T47D (cell line): ENCODE results near the gene TBC1D30.

ENCODE experiments used
- DNase-seq, 2 experiments: peaks; one replicate each; pipeline versions ENCODE4 v3.0.0 to v3.0.0-alpha.2; 2011 to 2012; ENCODE audit warnings: low read depth in 1 of 2, low spot score in 1 of 2
- JUND ChIP-seq: IDR thresholded peaks from 2 replicates; pipeline ENCODE4 v1.6.1; 2012; ENCODE audit warnings: low read depth
- in situ Hi-C: cut with HindIII; loops from 2 replicates; pipeline ENCODE4 v1.10.0; 2016; ENCODE audit warnings: low sequenced_read_pairs, low pct_unique_long_range_greater_than_20kb

TBC1D30 gene

DNA sequence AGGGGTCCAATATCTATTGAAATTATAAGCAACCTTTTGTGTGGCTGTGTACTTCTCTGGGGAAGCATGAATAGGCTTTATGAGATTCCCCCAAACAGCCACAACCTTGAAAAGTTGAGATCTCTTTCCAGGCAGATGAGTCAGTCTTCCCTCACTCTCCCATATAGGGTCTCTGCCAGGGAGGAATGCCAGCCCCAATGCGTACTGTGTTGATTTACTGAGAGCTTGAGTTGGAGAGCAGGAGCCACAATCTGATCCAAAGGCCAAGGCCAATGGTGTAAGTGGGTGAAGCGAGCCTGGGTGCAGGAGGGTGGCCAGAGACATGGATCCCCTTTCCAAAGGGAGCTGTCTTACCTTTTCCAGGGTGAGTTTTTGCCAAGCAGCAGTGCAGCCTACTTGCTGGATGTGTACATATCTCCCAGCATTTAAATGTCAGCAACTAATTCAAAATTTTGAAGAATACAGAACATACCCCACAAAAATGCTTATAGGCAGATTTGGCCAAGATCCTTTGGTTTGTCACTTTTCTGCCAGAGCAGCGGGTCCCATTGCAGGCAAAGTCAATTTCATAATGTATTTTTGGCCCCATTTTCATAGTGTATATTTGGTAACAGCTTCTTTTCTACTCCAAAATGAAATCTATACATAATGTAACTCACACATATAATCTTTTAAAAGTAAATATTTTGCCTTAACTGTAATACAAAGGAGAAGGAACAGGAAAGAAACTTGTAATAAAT is 88.2 kb downstream of the TBC1D30 start:
- in situ Hi-C loops, result no loop called here
- TF ChIP-seq JUND, result no peak
- DNase-seq, result no peak

DNA sequence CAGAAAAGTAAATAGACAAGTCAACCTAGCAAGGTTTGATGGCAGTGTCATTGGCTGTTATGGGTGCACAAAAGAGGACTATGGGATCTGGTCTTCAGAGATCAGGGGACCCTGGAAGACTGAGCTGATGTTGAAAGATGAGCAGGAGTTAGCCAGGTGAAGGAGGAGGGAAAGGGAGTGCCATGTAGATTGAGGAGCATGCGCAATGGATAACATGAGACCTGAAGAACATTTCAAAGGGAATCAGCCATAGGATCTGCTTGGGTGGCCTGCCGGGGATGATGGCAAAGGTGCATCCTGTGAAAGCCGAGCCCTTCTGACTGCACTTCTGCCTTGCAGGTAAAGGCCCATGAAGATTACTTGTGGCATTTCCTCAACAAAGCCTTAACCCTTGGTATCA is 90.8 kb downstream of the TBC1D30 start:
- DNase-seq, result no peak
- TF ChIP-seq JUND, result no peak
- in situ Hi-C loops, result no loop called here

DNA sequence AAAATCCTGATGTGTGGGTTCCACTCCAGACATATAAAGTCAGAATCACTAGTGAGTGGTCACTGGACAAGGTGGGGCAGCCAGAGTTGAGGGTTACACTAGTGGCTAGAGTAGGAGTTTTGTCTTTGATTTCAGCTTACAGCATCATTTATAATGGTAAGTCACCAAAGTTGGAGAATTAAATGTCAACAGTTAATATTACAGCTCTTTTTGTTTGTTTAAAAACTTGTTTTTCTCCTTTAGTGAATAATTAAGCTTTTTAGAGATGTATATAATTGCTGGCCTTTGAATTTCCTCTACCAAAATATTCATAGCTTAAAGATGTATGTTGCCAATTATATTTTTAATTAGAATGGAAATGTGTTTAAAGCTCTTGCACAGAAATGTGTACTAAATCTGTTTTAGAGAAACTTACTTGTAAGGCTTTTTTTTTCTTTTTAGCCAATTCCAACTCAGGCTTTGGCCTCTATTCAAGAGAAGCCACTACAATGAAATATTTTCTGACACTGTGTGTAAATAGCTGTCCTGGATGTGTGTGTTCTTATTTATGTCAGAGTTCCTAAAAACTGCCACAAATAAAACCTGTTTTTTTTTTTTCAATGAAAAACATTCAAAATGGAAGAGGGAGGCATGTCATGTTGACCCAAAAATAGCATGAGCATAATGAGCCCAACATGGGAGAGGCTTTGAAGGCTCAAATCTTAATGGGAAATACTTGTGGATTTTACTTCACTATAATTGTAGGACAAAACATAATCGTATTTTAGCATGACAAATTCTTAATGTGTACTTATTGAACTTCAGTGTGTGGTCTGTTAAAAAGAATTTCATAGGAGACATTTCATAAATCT is 92.2 kb downstream of the TBC1D30 start:
- in situ Hi-C loops, result no loop called here
- no peak for DNase-seq
- no peak for TF ChIP-seq JUND

- no peak for DNase-seq
- no peak for TF ChIP-seq JUND
- in situ Hi-C loops, result no loop called here
Observed at GRCh38 chr12:64918344-64918743, 93.9 kb downstream of the TBC1D30 start.

GRCh38 chr12:64918801-64919200 is 94.4 kb downstream of the TBC1D30 start:
- no peak for TF ChIP-seq JUND
- no peak for DNase-seq
- in situ Hi-C loops, result no loop called here

DNA sequence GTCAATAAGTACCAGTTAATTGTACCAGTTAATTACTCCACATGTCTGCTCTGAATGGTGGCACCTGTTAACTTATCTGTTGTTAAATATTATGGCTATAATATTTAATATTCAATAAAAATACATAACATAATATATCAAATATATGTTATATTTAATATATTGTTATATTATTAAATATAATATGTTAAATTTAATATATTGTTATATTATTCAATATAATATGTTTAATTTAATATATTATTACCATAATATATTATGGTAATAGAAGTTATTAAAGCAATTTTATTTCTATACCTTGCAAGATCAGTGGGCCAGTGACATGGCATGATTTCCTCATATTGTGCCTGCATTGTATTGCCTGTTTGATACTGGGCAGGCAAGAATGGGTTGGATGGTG is 98.4 kb downstream of the TBC1D30 start:
- in situ Hi-C loops, result no loop called here
- DNase-seq, result no peak
- no peak for TF ChIP-seq JUND

GRCh38 chr12:64923536-64923935 is 99.1 kb downstream of the TBC1D30 start:
- DNase-seq, result no peak
- no peak for TF ChIP-seq JUND
- in situ Hi-C loops, result no loop called here
